ENCODE data around the gene VASN.

DNA sequence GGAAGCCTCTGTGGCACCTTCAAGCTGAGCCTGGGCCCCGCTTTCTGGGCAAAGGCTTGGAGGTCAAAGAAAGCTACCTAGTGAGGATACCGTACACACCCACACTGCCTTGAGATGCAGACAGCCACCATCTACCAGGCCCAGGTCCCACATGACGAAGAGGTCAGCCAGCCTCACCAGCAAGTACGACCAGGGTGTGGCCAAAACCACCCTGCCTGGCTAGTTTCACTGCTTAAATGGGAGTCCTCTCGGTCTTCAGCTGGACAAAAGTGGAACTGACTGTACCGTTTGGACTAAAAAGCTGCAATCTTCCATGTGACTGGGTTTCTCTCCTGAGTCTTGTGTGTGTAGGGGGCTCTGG lies 21.6 kb downstream of the VASN start:
- no peak for TF ChIP-seq POLR2A (IDR thresholded peaks at IDR 0.05; ENCODE audit: low read depth, low read length)
- no peak for TF ChIP-seq TAF1 (IDR thresholded peaks at IDR 0.05; ENCODE audit: borderline replicate concordance, low read depth, low read length)
- TF ChIP-seq POLR2AphosphoS5 (IDR thresholded peaks at IDR 0.05; ENCODE audit: low read depth, low read length), result no peak

Data from GM12892 (cell line).